Vagina (tissue), 2 donors: ENCODE measurements around the gene USO1. TPM values are rescaled to one million over a fixed set of nuclear protein-coding genes. Genes with fewer than 3 reads are reported as not detected.

Experiments used
- DNase-seq, 2 donors: peaks; one replicate each; pipeline ENCODE4 v3.0.0-alpha.2; 2017; ENCODE audit errors: extremely low spot score in 2 of 2
- H3K27ac ChIP-seq: fragments of 200-600 bp; sonication (generic); one replicate; pipeline ENCODE4 v1.5.1; 2019
- H3K27me3 ChIP-seq: fragments of 200-600 bp; sonication (generic); one replicate; pipeline ENCODE4 v1.5.1; 2019
- H3K36me3 ChIP-seq, 2 donors: fragments of 200-600 bp; sonication (generic); one replicate each; pipeline ENCODE4 v1.5.1; 2017 to 2019
- H3K4me1 ChIP-seq: fragments of 200-600 bp; sonication (generic); one replicate; pipeline ENCODE4 v1.5.1; 2019
- H3K4me3 ChIP-seq, 2 donors: fragments of 200-600 bp; sonication (generic); 1 replicate in 1 of 2; 2 replicates in 1 of 2; pipeline ENCODE4 v1.5.1; 2016 to 2019
- H3K9me3 ChIP-seq: fragments of 200-600 bp; sonication (generic); one replicate; pipeline ENCODE4 v1.5.1; 2019
- POLR2A ChIP-seq, 2 donors: fragments of 450-650 bp; IDR thresholded peaks; one replicate each; pipeline ENCODE4 v1.6.1; 2017; ENCODE audit warnings: antibody characterized with exemption in 2 of 2, mild to moderate bottlenecking in 2 of 2, moderate library complexity in 2 of 2
- POLR2AphosphoS5 ChIP-seq, 2 donors: sonication (generic); formaldehyde crosslinking; IDR thresholded peaks; one replicate each; pipeline ENCODE4 v1.9.0; 2017; ENCODE audit warnings: antibody characterized with exemption in 2 of 2, mild to moderate bottlenecking in 2 of 2, low read depth in 1 of 2; ENCODE audit not compliant: insufficient read depth in 1 of 2
- intact Hi-C: fragments of 100-400 bp; cut with DNase I; formaldehyde crosslinking; loops from one replicate; pipeline ENCODE4 v1.15.1; 2023
- total RNA-seq: library from RNA; depleted of rRNA; stranded (reverse); fragments of >200 nt; gene quantifications from one replicate; pipeline ENCODE4 v1.2.3, GENCODE V29; 2016
- TF ChIP-seq, protein P1 (sequence below), 3 experiments: fragments of 450-650 bp in 2 of 3; fragments of 200-600 bp in 1 of 3; sonication (generic) in 1 of 3; IDR thresholded peaks; one replicate each; pipeline ENCODE4 v1.5.1; 2017 to 2019; ENCODE audit warnings: antibody characterized with exemption in 3 of 3, mild to moderate bottlenecking in 2 of 3, moderate library complexity in 2 of 3

The USO1 gene
- total RNA-seq, 1 donor from 2014 or later, result 47.9 TPM

DNA sequence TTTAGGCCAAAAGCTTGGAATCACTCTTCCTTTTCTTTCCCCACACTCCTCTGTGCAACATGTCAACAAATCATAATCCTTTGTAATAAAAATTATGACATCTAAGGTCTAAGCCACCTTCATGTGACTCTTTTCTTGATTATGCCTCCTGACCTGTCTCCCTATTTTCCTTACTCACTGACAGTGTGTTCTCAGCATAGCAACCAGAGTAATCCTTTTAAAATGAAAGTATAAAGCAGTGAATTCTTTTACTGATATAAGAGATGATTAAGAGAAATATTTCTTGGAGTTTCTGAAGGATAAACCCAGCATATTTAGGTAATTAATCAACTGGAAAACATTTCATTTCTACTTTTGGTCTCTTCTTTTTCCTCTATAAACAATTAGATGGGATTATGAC, 44.7 kb downstream of the USO1 start:
- intact Hi-C loops, result no loop called here
- Histone ChIP-seq H3K4me1 (no peaks in the 10 kb centered on the region), H3K27ac (no peak overlapping the region), H3K36me3 (peaks cover 0 to 11% of the 10 kb centered on the region in 2 donors), H3K4me3 (no peak overlapping the region), H3K9me3 (no peaks in the 10 kb centered on the region), H3K27me3 (no peaks in the 10 kb centered on the region)
- DNase-seq, result no peak
- TF ChIP-seq POLR2A (IDR thresholded peaks at IDR 0.05) (no peak), POLR2AphosphoS5 (IDR thresholded peaks at IDR 0.05; ENCODE audit: insufficient read depth in 1 of 2, low read depth in 1 of 2) (no peak)
- TF ChIP-seq, protein P1, sequence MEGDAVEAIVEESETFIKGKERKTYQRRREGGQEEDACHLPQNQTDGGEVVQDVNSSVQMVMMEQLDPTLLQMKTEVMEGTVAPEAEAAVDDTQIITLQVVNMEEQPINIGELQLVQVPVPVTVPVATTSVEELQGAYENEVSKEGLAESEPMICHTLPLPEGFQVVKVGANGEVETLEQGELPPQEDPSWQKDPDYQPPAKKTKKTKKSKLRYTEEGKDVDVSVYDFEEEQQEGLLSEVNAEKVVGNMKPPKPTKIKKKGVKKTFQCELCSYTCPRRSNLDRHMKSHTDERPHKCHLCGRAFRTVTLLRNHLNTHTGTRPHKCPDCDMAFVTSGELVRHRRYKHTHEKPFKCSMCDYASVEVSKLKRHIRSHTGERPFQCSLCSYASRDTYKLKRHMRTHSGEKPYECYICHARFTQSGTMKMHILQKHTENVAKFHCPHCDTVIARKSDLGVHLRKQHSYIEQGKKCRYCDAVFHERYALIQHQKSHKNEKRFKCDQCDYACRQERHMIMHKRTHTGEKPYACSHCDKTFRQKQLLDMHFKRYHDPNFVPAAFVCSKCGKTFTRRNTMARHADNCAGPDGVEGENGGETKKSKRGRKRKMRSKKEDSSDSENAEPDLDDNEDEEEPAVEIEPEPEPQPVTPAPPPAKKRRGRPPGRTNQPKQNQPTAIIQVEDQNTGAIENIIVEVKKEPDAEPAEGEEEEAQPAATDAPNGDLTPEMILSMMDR (IDR thresholded peaks at IDR 0.05), result no peak

DNA sequence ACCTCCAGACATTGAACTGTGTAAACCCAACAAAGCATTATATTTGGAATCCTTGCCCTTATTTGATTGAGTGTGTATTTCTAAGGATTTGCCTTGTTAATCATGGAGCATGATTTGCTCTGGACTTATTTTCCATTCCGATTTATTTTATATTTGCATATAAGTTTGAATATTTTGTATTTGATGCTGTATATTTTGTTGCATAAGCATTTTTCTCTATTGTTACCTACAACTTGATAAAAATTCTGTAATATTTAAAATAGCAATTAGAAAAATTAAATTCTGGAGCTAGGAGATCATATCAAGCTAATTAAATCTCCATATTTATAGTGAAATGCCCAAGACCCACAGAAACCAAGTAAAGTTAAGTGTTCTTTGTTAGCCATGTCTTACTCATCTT, 47.2 kb downstream of the USO1 start:
- TF ChIP-seq POLR2AphosphoS5 (IDR thresholded peaks at IDR 0.05; ENCODE audit: insufficient read depth in 1 of 2, low read depth in 1 of 2), result no peak
- no peak for TF ChIP-seq POLR2A (IDR thresholded peaks at IDR 0.05)
- TF ChIP-seq, protein P1 (IDR thresholded peaks at IDR 0.05), result no peak
- intact Hi-C loops, result no loop called here
- no peak for DNase-seq
- Histone ChIP-seq H3K36me3 (peaks cover 4 to 30% of the 10 kb centered on the region in 2 donors), H3K27ac (no peak overlapping the region), H3K27me3 (no peaks in the 10 kb centered on the region), H3K4me1 (no peaks in the 10 kb centered on the region), H3K9me3 (no peaks in the 10 kb centered on the region), H3K4me3 (no peak overlapping the region)

DNA sequence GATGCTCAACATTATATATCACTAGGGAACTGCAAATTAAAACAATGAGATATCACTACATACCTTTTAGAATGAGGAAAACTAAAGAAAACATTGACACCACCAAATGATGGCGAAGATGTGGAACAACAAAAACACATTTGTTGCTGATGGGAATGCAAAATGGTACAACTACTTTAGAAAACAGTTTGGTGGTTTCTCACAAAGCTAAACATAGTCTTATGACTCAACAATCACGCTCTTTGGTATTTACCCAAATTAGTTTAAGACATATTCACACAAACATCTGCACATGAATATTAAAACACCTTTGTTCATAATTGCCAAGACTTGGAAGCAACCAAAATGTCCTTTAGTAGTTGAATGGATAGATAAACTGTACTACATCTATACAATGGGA, 53.2 kb downstream of the USO1 start:
- no peaks in the 10 kb centered on the region for H3K27me3 ChIP-seq
- H3K27ac ChIP-seq, result no peak overlapping the region
- DNase-seq, result no peak
- H3K36me3 ChIP-seq, result peaks cover 4 to 35% of the 10 kb centered on the region in 2 donors
- TF ChIP-seq POLR2A (IDR thresholded peaks at IDR 0.05), result no peak
- TF ChIP-seq, protein P1 (IDR thresholded peaks at IDR 0.05), result no peak
- no peak for TF ChIP-seq POLR2AphosphoS5 (IDR thresholded peaks at IDR 0.05; ENCODE audit: insufficient read depth in 1 of 2, low read depth in 1 of 2)
- intact Hi-C loops, result no loop called here
- H3K4me3 ChIP-seq, result no peak overlapping the region
- H3K4me1 ChIP-seq, result no peaks in the 10 kb centered on the region
- H3K9me3 ChIP-seq, result no peaks in the 10 kb centered on the region

DNA sequence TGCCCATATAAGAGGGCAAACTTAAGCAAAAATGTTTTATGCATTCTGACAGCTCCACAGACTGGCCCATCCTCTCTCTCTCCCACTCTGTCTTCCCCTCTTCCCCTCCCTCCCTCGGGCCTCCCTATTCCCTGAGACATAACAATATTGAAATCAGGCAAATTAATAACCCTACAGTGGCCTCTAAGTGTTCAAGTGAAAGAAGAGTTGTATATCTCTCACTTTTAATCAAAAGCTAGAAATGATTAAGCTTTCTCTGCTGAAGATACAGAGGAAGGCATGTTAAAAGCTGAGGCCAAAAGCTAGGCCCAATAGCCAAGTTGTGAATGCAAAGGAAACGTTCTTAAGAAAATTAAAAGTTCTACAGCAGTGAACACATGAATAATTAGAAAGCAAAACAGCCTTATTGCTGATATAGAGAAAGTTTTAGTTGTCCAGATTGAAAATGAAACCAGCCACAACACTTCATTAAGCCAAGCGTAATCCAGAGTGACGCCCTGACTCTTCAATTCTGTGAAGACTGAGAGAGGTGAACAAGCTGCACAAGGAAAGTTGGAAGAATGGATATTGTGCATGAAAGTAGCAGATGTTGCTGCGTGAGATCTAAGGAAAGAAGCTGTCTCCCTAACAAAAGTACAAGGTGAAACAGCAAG, 54.9 kb downstream of the USO1 start:
- H3K27ac ChIP-seq, result no peak overlapping the region
- H3K4me3 ChIP-seq, result no peak overlapping the region
- H3K9me3 ChIP-seq, result no peaks in the 10 kb centered on the region
- intact Hi-C loops, result no loop called here
- TF ChIP-seq, protein P1 (IDR thresholded peaks at IDR 0.05), result no peak
- TF ChIP-seq POLR2AphosphoS5 (IDR thresholded peaks at IDR 0.05; ENCODE audit: insufficient read depth in 1 of 2, low read depth in 1 of 2) (no peak), POLR2A (IDR thresholded peaks at IDR 0.05) (no peak)
- H3K36me3 ChIP-seq, result peaks cover 4 to 48% of the 10 kb centered on the region in 2 donors
- H3K27me3 ChIP-seq, result no peaks in the 10 kb centered on the region
- no peaks in the 10 kb centered on the region for H3K4me1 ChIP-seq
- DNase-seq, result no peak

DNA sequence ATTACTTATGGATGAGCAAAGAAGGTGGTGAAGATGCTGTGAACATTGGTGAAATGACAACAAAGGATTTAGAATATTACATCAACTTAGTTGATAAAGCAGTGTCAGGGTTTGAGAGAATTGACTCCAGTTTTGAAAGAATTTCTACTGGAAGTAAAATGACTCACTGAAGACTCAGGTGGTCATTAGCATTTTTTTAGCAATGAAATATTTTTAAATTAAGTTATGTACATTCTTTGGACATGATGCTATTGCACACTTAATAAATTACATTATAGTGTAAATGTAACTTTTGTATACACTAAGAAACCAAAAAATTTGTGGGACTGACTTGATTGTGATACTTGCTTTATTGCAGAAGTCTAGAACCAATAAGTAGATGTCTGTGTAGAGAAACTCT, 56.9 kb downstream of the USO1 start:
- Histone ChIP-seq H3K9me3 (no peaks in the 10 kb centered on the region), H3K27ac (no peak overlapping the region), H3K36me3 (peaks cover 0 to 37% of the 10 kb centered on the region in 2 donors), H3K27me3 (no peaks in the 10 kb centered on the region), H3K4me1 (no peaks in the 10 kb centered on the region), H3K4me3 (no peak overlapping the region)
- intact Hi-C loops, result no loop called here
- no peak for DNase-seq
- TF ChIP-seq POLR2AphosphoS5 (IDR thresholded peaks at IDR 0.05; ENCODE audit: insufficient read depth in 1 of 2, low read depth in 1 of 2) (no peak), POLR2A (IDR thresholded peaks at IDR 0.05) (no peak)
- TF ChIP-seq, protein P1 (IDR thresholded peaks at IDR 0.05), result no peak
